Psoas muscle (tissue), 8 donors: ENCODE measurements around the gene OR10A6. TPM values are rescaled to one million over a fixed set of nuclear protein-coding genes. Genes with fewer than 3 reads are reported as not detected.

ENCODE experiments used
- ATAC-seq, 4 donors: fragments of 200-7000 bp; cut with Tn5 transposase; one replicate each; pipeline ENCODE4 v1.9.1; 2020; ENCODE audit warnings: moderate library complexity in 3 of 4, mild to moderate bottlenecking in 2 of 4
- DNase-seq, 2 donors: peaks; one replicate each; pipeline ENCODE4 v3.0.0-alpha.2; 2020
- H3K27ac ChIP-seq: fragments of 200-600 bp; one replicate; pipeline ENCODE4 v1.8.0; 2022
- H3K27me3 ChIP-seq, 3 donors: fragments of 200-600 bp in 1 of 3; one replicate each; pipeline versions ENCODE4 v1.6.1 to v1.8.0; 2013 to 2022; ENCODE audit warnings: low read length in 2 of 3, mild to moderate bottlenecking in 2 of 3, moderate library complexity in 1 of 3; ENCODE audit not compliant: insufficient read depth in 3 of 3
- H3K36me3 ChIP-seq, 2 donors: fragments of 200-600 bp in 1 of 2; one replicate each; pipeline versions ENCODE4 v1.6.1 to v1.8.0; 2013 to 2022; ENCODE audit warnings: low read depth in 1 of 2, mild to moderate bottlenecking in 1 of 2, moderate library complexity in 1 of 2; ENCODE audit not compliant: insufficient read depth in 1 of 2
- H3K4me1 ChIP-seq: fragments of 200-600 bp; one replicate; pipeline ENCODE4 v1.8.0; 2022
- H3K4me3 ChIP-seq: fragments of 200-600 bp; one replicate; pipeline ENCODE4 v1.8.0; 2022; ENCODE audit warnings: mild to moderate bottlenecking
- H3K9me3 ChIP-seq: fragments of 200-600 bp; one replicate; pipeline ENCODE4 v1.8.0; 2022
- CTCF ChIP-seq: fragments of 200-600 bp; IDR thresholded peaks from one replicate; pipeline ENCODE4 v1.8.0; 2022; ENCODE audit warnings: antibody characterized with exemption
- WGBS, 3 donors: extraction: QIAGEN DNeasy Blood & Tissue Kit; methylation state at CpG; one replicate each; pipeline versions ENCODE4 v1.1.6 to v1.1.7; 2013; 5-methylcytosine and 5-hydroxymethylcytosine counted together
- intact Hi-C, 2 donors: fragments of 100-400 bp; cut with DNase I; formaldehyde crosslinking; loops; one replicate each; pipeline versions ENCODE4 v1.11.0 to v1.14.2; 2022
- polyA plus RNA-seq, 3 donors: library from polyadenylated mRNA; stranded (reverse); fragments of 200-250 nt; gene quantifications; one replicate each; pipeline ENCODE4 v1.2.3, GENCODE V29; 2013
- total RNA-seq, 4 donors: library from RNA; stranded (reverse); fragmentation: NEBNext Ultra II Directional in 2 of 4; extraction: Animal tissue kit (Norgen Biotek cat#: 25700) in 2 of 4; gene quantifications; one replicate each; pipeline versions ENCODE4 v1.2.1 to v1.2.4, GENCODE V29; 2021 to 2023
- donor health status: healthy with polysubstance abuse.
- donor health status: DM: no; HTN: no; CAD: no; lungs with moderate emphysema.
- donor health status: Bipolar disorder and iron deficiency.
- donor health status: healthy.
- donor health status: DM: yes; HTN: yes; CAD: no.
- donor health status: DM: no; HTN: no; CAD: no.
- donor health status: DM: no; HTN: no; CAD: no.
- donor health status: DM: yes; HTN: yes; CAD: no.

Gene OR10A6
- total and polyA plus RNA-seq, 7 donors: not detected

- no peaks in the 10 kb centered on the region for H3K4me1 ChIP-seq
- no peaks in the 10 kb centered on the region for H3K36me3 ChIP-seq
- no peak for TF ChIP-seq CTCF
- H3K27ac ChIP-seq: no peak overlapping the region
- DNase-seq: no peak
- H3K4me3 ChIP-seq: no peak overlapping the region
- 70 to 84% (median 73%) methylated on average over 2 of the region's 2 CpGs for WGBS, 3 donors
- ATAC-seq: no peak
- H3K9me3 ChIP-seq: no peaks in the 10 kb centered on the region
- intact Hi-C loops: no loop called here
- H3K27me3 ChIP-seq: peaks cover 0 to 1% (median 0%) of the 10 kb centered on the region in 3 donors
Measured at GRCh38 chr11:7924536-7924935, 6.5 kb downstream of the OR10A6 start.

- 58 to 68% (median 66%) methylated on average over 2 of the region's 2 CpGs for WGBS, 3 donors
- no peaks in the 10 kb centered on the region for H3K9me3 ChIP-seq
- TF ChIP-seq CTCF: no peak
- no peaks in the 10 kb centered on the region for H3K27me3 ChIP-seq
- H3K27ac ChIP-seq: no peak overlapping the region
- no peak for DNase-seq
- no peaks in the 10 kb centered on the region for H3K36me3 ChIP-seq
- ATAC-seq: no peak
- intact Hi-C loops: no loop called here
- no peaks in the 10 kb centered on the region for H3K4me1 ChIP-seq
- H3K4me3 ChIP-seq: no peak overlapping the region
Measured at GRCh38 chr11:7918141-7918540, 12.9 kb downstream of the OR10A6 start.

GRCh38 chr11:7911011-7911410 is 20.1 kb downstream of the OR10A6 start:
- intact Hi-C loops: no loop called here
- ATAC-seq (no peak), DNase-seq (no peak)
- Histone ChIP-seq H3K27ac (no peak overlapping the region), H3K27me3 (peaks cover 0 to 2% (median 0%) of the 10 kb centered on the region in 3 donors), H3K9me3 (no peaks in the 10 kb centered on the region), H3K4me1 (no peaks in the 10 kb centered on the region), H3K36me3 (no peaks in the 10 kb centered on the region), H3K4me3 (no peak overlapping the region)
- TF ChIP-seq CTCF: no peak

- no peak for ATAC-seq
- DNase-seq: no peak
- Histone ChIP-seq H3K27ac (no peak overlapping the region), H3K27me3 (peaks cover 0 to 2% (median 0%) of the 10 kb centered on the region in 3 donors), H3K36me3 (no peaks in the 10 kb centered on the region), H3K4me1 (no peaks in the 10 kb centered on the region), H3K4me3 (no peak overlapping the region), H3K9me3 (no peaks in the 10 kb centered on the region)
- intact Hi-C loops: no loop called here
- TF ChIP-seq CTCF: no peak
- WGBS, 3 donors: 19 to 29% (median 25%) methylated on average over 2 of the region's 2 CpGs
Measured at GRCh38 chr11:7910286-7910788, 20.7 kb downstream of the OR10A6 start.

- Histone ChIP-seq H3K27me3 (peaks cover 0 to 2% (median 0%) of the 10 kb centered on the region in 3 donors), H3K27ac (no peak overlapping the region), H3K36me3 (no peaks in the 10 kb centered on the region), H3K4me3 (no peak overlapping the region), H3K9me3 (no peaks in the 10 kb centered on the region), H3K4me1 (no peaks in the 10 kb centered on the region)
- no peak for ATAC-seq
- no peak for DNase-seq
- TF ChIP-seq CTCF: no peak
- intact Hi-C loops: no loop called here
- 32 to 45% (median 44%) methylated on average over 2 of the region's 2 CpGs for WGBS, 3 donors
Measured at GRCh38 chr11:7909585-7910285, 21.3 kb downstream of the OR10A6 start.
